Neural progenitor cell (in vitro differentiated cells): ENCODE measurements around the gene ANO4. TPM values are rescaled to one million over a fixed set of nuclear protein-coding genes. Genes with fewer than 3 reads are reported as not detected.

ENCODE experiments used
- DNase-seq: peaks from one replicate; pipeline ENCODE4 v3.0.0-alpha.2; 2016; ENCODE audit warnings: low spot score
- H2AFZ ChIP-seq: fragments of 200-600 bp; sonication (generic); replicated peaks from 2 replicates; pipeline ENCODE4 v1.6.1; 2016; ENCODE audit warnings: antibody characterized with exemption
- H3F3A ChIP-seq: fragments of 200-600 bp; sonication (generic); 2 replicates; pipeline ENCODE4 v1.6.1; 2016; ENCODE audit warnings: antibody characterized with exemption, low read depth
- H3K27ac ChIP-seq: fragments of 200-600 bp; sonication (generic); 2 replicates; pipeline ENCODE4 v1.5.1; 2016; ENCODE audit warnings: mild to moderate bottlenecking
- H3K27me3 ChIP-seq: fragments of 200-600 bp; sonication (generic); 2 replicates; pipeline ENCODE4 v1.6.1; 2016; ENCODE audit warnings: mild to moderate bottlenecking, moderate library complexity
- H3K36me3 ChIP-seq: fragments of 200-600 bp; sonication (generic); 2 replicates; pipeline ENCODE4 v1.5.1; 2016
- H3K4me1 ChIP-seq: fragments of 200-600 bp; sonication (generic); 2 replicates; pipeline ENCODE4 v1.6.1; 2016; ENCODE audit warnings: mixed run types
- H3K4me2 ChIP-seq: fragments of 200-600 bp; sonication (generic); 2 replicates; pipeline ENCODE4 v1.6.1; 2016
- H3K4me3 ChIP-seq: fragments of 200-600 bp; sonication (generic); 2 replicates; pipeline ENCODE4 v1.5.1; 2016
- H3K79me2 ChIP-seq: fragments of 200-600 bp; sonication (generic); 2 replicates; pipeline ENCODE4 v1.6.1; 2016; ENCODE audit warnings: low read depth
- H3K9ac ChIP-seq: fragments of 200-600 bp; sonication (generic); 2 replicates; pipeline ENCODE4 v1.6.1; 2016
- H3K9me3 ChIP-seq: fragments of 200-600 bp; sonication (generic); 2 replicates; pipeline ENCODE4 v1.5.1; 2016; ENCODE audit warnings: low read depth
- H4K20me1 ChIP-seq: fragments of 200-600 bp; sonication (generic); 2 replicates; pipeline ENCODE4 v1.6.1; 2016; ENCODE audit warnings: low read depth
- H3K27ac Mint-ChIP-seq: 3 replicates; pipeline ENCODE4 v1.8.0; 2021; ENCODE audit warnings: mixed read lengths
- H3K27me3 Mint-ChIP-seq: 2 replicates; pipeline ENCODE4 v1.8.0; 2022; ENCODE audit warnings: low read depth, mild to moderate bottlenecking, inconsistent platforms, moderate library complexity, mixed read lengths; ENCODE audit not compliant: insufficient read depth
- H3K36me3 Mint-ChIP-seq: 3 replicates; pipeline ENCODE4 v1.8.0; 2021; ENCODE audit warnings: mixed read lengths
- H3K4me1 Mint-ChIP-seq: 3 replicates; pipeline ENCODE4 v1.8.0; 2021; ENCODE audit warnings: mixed read lengths
- H3K4me3 Mint-ChIP-seq: 3 replicates; pipeline ENCODE4 v1.8.0; 2021; ENCODE audit warnings: mild to moderate bottlenecking, moderate library complexity, mixed read lengths
- H3K9me3 Mint-ChIP-seq: 3 replicates; pipeline ENCODE4 v1.8.0; 2020; ENCODE audit warnings: mixed read lengths
- EZH2 ChIP-seq: fragments of 200-600 bp; sonication (generic); IDR thresholded peaks from 2 replicates; pipeline ENCODE4 v1.6.1; 2017; ENCODE audit warnings: antibody characterized with exemption, mild to moderate bottlenecking, moderate library complexity
- EZH2phosphoT487 ChIP-seq: fragments of 200-600 bp; sonication (generic); IDR thresholded peaks from 2 replicates; pipeline ENCODE4 v1.6.1; 2017; ENCODE audit warnings: antibody characterized with exemption
- total RNA-seq: library from RNA; depleted of rRNA; stranded (reverse); fragments of >200 nt; gene quantifications from 2 replicates; pipeline ENCODE4 v1.2.3, GENCODE V29; 2015; ENCODE audit warnings: low replicate concordance
- TF ChIP-seq, protein P1 (sequence below): fragments of 200-600 bp; sonication (generic); IDR thresholded peaks from 2 replicates; pipeline ENCODE4 v1.5.1; 2017; ENCODE audit warnings: antibody characterized with exemption, mild to moderate bottlenecking

Gene ANO4
- total RNA-seq, 1 donor from 2014 or later = not detected

GRCh38 chr12:100827901-100828520 is 33.4 kb downstream of the ANO4 start:
- Mint-ChIP-seq H3K36me3 (no peaks in the 10 kb centered on the region), H3K4me1 (no peaks in the 10 kb centered on the region), H3K9me3 (no peaks in the 10 kb centered on the region), H3K27ac (no peak overlapping the region), H3K4me3 (no peak overlapping the region), H3K27me3 (no peaks in the 10 kb centered on the region)
- TF ChIP-seq, protein P1, sequence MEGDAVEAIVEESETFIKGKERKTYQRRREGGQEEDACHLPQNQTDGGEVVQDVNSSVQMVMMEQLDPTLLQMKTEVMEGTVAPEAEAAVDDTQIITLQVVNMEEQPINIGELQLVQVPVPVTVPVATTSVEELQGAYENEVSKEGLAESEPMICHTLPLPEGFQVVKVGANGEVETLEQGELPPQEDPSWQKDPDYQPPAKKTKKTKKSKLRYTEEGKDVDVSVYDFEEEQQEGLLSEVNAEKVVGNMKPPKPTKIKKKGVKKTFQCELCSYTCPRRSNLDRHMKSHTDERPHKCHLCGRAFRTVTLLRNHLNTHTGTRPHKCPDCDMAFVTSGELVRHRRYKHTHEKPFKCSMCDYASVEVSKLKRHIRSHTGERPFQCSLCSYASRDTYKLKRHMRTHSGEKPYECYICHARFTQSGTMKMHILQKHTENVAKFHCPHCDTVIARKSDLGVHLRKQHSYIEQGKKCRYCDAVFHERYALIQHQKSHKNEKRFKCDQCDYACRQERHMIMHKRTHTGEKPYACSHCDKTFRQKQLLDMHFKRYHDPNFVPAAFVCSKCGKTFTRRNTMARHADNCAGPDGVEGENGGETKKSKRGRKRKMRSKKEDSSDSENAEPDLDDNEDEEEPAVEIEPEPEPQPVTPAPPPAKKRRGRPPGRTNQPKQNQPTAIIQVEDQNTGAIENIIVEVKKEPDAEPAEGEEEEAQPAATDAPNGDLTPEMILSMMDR = peak; percentile 82
- TF ChIP-seq EZH2 = no peak
- peak; percentile 65 for DNase-seq
- no peaks in the 10 kb centered on the region for H3K27me3 ChIP-seq
- H3K4me1 ChIP-seq = no peaks in the 10 kb centered on the region
- H3K9ac ChIP-seq = no peak overlapping the region
- no peaks in the 10 kb centered on the region for H3K79me2 ChIP-seq
- no peaks in the 10 kb centered on the region for H3F3A ChIP-seq
- H3K36me3 ChIP-seq = no peaks in the 10 kb centered on the region
- H3K4me3 ChIP-seq = no peak overlapping the region
- no peak overlapping the region for H2AFZ ChIP-seq
- H3K9me3 ChIP-seq = no peaks in the 10 kb centered on the region
- peaks cover 3% of the 10 kb centered on the region for H4K20me1 ChIP-seq
- no peak overlapping the region for H3K4me2 ChIP-seq
- no peak overlapping the region for H3K27ac ChIP-seq

GRCh38 chr12:100830003-100830795 is 35.6 kb downstream of the ANO4 start:
- peaks cover 3% of the 10 kb centered on the region for H4K20me1 ChIP-seq
- no peak overlapping the region for H3K4me2 ChIP-seq
- no peaks in the 10 kb centered on the region for H3F3A ChIP-seq
- H3K36me3 Mint-ChIP-seq = no peaks in the 10 kb centered on the region
- H3K4me3 Mint-ChIP-seq = no peak overlapping the region
- no peak overlapping the region for H3K27ac ChIP-seq
- no peaks in the 10 kb centered on the region for H3K27me3 ChIP-seq
- no peak overlapping the region for H3K4me3 ChIP-seq
- H3K4me1 Mint-ChIP-seq = no peaks in the 10 kb centered on the region
- H3K79me2 ChIP-seq = no peaks in the 10 kb centered on the region
- no peak overlapping the region for H3K27ac Mint-ChIP-seq
- no peaks in the 10 kb centered on the region for H3K4me1 ChIP-seq
- TF ChIP-seq EZH2 (no peak), EZH2phosphoT487 (no peak)
- TF ChIP-seq, protein P1 = no peak
- no peak for DNase-seq
- H3K27me3 Mint-ChIP-seq = no peaks in the 10 kb centered on the region
- no peak overlapping the region for H3K9ac ChIP-seq
- H3K9me3 Mint-ChIP-seq = no peaks in the 10 kb centered on the region
- H3K9me3 ChIP-seq = no peaks in the 10 kb centered on the region
- H2AFZ ChIP-seq = no peak overlapping the region
- no peaks in the 10 kb centered on the region for H3K36me3 ChIP-seq

DNA sequence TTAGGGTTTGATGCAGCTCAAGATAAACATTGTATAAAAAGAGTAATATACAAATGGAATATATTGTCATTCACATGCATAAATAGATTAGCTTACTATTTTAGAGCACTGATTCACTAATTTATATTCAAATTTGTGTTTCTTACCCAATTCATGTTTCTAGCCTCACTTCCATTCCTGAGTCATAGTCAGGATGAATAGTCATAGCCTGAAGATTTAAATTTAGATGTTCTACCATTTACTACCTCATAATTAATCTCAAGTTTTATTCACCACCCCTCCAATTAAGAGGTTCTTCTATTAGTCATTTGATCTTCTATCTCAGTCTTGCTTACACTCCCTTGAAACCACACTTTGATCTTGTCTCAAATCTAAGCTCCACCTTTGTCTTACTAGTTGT is 38.7 kb downstream of the ANO4 start:
- H3K9me3 Mint-ChIP-seq = no peaks in the 10 kb centered on the region
- no peaks in the 10 kb centered on the region for H3K36me3 ChIP-seq
- H3K27me3 Mint-ChIP-seq = peaks cover 2% of the 10 kb centered on the region
- no peak overlapping the region for H3K27ac Mint-ChIP-seq
- H3K27me3 ChIP-seq = no peaks in the 10 kb centered on the region
- no peaks in the 10 kb centered on the region for H3K4me1 Mint-ChIP-seq
- no peak overlapping the region for H3K27ac ChIP-seq
- no peak overlapping the region for H3K9ac ChIP-seq
- H3K4me1 ChIP-seq = no peaks in the 10 kb centered on the region
- H4K20me1 ChIP-seq = no peaks in the 10 kb centered on the region
- H3F3A ChIP-seq = no peaks in the 10 kb centered on the region
- H3K79me2 ChIP-seq = no peaks in the 10 kb centered on the region
- H3K9me3 ChIP-seq = no peaks in the 10 kb centered on the region
- H3K4me2 ChIP-seq = no peak overlapping the region
- no peak overlapping the region for H3K4me3 ChIP-seq
- H2AFZ ChIP-seq = no peak overlapping the region
- no peak for TF ChIP-seq EZH2phosphoT487
- no peak for TF ChIP-seq EZH2
- TF ChIP-seq, protein P1 = no peak
- DNase-seq = no peak
- no peaks in the 10 kb centered on the region for H3K36me3 Mint-ChIP-seq
- no peak overlapping the region for H3K4me3 Mint-ChIP-seq
